NCI-H524 treated with DMSO at 0.1 percent for 48 hours (cell line): ENCODE measurements around the gene ARHGAP20.
"Not testable (repeated sequence)": the region's sequence is repeated elsewhere in the genome, so short reads cannot be mapped to it uniquely, and the experiment has no call there.

Source experiments
- DNase-seq: peaks from one replicate; lab custom pipeline; 2025; lab: John Stamatoyannopoulos, UW

ARHGAP20 gene

GRCh38 chr11:110715541-110715940 is 3.3 kb upstream of the ARHGAP20 start:
- no peak for DNase-seq

DNA sequence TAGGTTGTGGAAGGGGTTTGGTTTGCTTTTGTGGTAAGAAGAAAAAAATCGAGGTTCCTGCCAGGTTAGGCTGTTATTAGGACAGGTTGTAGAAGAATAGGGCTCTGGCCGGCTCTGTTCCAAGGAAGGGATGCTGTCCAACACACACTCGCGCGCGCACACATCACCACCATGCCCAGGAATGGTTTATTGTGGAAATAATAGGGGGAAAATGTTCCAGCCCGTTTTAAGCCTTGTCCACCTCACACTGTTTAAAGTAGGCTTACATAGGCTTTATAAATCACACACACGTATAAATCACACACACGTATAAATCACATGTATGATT is 1.2 kb upstream of the ARHGAP20 start:
- DNase-seq = no peak

GRCh38 chr11:110712659-110713448 is 617 bp upstream of the ARHGAP20 start:
- DNase-seq = peak; percentile 26

DNA sequence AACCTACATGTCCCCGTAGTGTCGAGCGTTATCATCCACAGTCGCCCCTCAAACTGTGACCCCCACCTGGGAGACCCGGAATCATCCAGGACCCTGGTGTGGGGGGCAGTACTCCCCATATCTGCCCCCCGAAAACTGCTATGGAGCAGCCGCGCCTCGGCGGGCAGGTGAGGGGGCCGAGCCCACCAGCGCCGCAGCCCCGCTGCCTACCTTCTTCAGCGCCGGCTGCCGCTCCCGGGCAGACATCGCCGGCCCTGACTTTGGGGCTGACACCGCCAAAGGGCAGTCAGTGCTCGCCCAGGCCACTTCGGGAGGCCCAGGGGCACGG is 825 bp downstream of the ARHGAP20 start:
- DNase-seq = no peak

GRCh38 chr11:110710628-110711381 is 1.4 kb downstream of the ARHGAP20 start:
- DNase-seq = no peak

GRCh38 chr11:110704210-110704864 is 7.9 kb downstream of the ARHGAP20 start:
- no peak for DNase-seq

- no peak for DNase-seq
Measured at GRCh38 chr11:110691926-110692325, 20.3 kb downstream of the ARHGAP20 start.

DNA sequence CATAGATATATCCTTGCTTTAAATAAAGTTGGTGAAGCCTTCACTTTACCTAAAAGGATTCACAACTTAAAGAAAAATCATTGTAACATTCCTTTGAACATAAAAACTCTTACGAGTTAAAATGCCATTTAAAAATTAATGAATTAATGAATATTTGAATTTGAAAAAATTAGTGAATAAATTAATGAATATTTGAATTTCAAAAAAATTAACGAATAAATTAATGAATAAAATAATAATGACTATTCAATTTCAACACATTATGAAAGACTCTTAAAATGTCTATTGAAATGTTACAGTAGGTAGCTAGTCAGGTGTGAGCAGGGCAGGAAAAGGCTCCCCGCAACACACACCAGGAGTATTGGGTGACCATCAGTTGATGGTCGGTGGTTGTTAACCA is 22.9 kb downstream of the ARHGAP20 start:
- no peak for DNase-seq

GRCh38 chr11:110679323-110679975 is 32.8 kb downstream of the ARHGAP20 start:
- no peak for DNase-seq

DNA sequence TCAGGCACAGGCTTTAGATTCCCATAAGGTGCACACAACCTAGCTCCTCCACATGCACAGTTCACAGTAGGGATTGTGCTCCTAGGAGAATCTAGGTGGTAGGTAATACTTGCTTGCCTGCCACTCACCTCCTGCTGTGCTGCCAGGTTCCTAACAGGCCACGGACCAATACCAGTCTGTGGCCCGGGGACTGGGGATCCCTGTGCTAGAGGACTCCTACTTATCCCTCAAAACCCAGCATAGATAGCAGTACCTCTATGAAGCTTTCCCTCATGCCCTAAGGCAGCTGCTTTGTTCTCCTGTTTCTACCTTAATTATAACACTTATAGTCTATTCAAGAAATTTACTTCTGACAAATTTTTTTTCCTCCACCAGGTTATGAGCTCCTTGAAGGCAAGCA is 36.7 kb downstream of the ARHGAP20 start:
- DNase-seq = no peak

DNA sequence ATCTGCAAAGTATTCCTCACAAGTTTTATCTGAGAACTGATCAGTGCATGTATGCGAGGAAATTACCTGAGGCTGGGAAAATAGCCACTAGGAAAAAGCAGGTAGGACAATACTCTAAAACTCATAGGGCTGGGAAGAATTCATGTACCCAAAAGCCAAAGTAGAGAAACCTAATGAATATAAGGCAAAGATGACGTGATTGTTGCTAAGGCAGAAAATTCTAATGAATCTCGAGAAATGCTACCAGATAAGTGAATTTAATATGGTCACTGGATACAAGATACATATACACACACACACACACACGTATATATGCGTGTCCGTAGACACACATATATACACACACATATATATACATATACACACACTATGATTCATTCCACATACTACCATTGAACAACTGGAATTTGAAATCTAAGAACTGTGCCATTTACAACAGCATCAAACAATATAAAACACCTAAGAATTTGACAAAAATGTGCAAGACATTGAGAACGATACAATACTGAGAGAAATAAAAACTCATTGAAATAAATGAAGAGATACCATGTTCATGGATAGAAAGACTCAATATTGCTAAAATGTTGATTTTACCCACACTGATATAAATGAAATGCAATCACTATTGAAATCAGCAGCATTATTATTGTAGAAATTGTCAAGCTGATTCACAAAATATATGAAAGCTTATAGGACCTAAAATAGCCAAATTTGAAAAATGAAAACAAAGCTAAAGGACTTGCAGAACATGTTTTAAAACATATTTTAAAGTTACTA is 46.4 kb downstream of the ARHGAP20 start:
- DNase-seq = no peak

DNA sequence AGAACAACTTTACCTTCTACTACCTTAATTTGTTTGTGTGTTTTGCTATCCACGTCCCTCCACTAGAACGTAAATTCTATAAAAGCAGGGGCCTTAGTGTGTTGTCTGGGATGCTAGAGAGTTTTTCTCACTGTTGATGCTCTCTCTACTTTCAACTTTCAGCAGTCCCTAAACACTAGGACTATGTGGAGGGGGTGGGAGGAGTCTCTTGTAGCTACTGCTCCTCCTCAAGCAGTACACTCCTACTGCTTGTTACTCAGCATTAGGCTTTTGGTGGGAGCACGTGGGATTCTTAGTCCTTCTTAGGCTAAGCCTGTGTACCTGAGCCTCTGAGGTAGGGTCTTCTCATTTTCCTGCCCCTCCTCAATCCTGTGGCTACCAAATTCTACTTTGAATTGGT is 56.3 kb downstream of the ARHGAP20 start:
- no peak for DNase-seq

DNA sequence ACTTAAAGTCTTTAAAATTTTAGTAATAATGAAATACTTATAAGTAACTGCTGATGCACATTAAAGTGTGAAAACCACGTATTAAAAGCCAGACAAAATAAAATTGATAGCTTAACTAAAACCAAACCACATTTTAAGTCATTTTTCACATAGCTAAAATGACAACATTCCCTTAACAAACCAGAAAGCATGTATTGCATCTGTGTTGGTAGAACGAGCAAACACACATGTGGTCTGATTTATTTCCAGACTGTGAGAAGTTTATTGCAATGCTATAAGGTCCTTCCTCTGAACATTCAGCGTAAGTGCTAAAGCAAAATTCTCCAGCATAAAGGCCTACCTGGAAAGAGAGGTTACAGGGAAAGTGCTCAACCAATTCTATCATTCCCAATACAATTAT is 57.8 kb downstream of the ARHGAP20 start:
- DNase-seq = no peak

DNA sequence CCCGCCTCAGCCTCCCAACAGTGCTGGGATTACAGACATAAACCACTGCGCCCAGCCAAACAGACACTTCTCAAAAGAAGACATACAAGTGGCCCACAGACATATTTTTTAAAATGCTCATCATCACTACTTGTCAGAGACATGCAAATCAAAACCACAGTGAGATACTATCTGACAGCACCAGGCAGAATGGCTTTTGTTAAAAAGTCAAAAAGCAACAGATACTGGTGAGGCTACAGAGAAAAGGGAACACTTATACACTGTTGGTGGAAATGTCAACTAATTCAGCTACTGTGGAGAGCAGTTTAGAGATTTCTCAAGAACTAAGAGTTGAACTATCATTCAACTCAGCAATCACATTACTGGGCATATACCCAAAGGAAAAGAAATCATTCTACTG is 67.0 kb downstream of the ARHGAP20 start:
- no peak for DNase-seq

- DNase-seq = no peak
Measured at GRCh38 chr11:110634370-110634769, 77.9 kb downstream of the ARHGAP20 start.

DNA sequence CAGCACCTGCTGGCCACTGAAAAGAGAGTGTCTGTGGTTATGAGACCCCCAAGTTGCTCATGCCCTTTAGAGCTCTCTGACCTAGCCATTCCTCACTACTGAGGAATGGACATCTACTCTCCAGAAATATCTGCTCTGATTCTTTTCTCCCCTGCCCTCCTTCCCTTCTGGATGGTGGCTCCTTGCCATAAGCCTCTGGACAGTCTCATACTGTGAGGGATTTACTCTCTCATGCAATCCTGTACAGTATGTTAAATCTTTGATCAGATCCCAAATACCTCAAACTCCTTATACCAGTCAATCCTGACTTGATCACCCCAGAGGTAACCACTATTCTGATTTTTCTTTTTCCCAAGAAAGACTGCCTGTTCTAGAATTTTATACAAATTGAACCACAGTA is 80.7 kb downstream of the ARHGAP20 start:
- no peak for DNase-seq

DNA sequence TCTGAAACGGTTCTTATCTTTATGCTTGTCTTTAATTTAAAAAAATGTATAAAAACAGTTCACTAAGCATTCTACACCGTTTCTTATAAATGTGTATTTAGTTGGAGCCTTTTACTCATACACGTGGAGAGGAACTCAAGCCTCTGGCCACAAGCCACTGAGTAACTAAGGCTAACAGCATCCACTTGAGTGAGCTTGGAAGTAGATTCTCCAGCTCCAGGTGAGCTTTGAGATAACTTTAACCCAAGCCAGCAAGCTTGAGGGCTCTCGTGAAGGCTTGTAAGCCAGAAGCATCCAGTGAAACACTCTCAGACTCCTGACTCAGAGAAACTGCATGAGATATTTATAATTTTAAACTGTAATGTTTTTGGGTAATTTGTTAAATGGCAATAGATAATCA is 82.6 kb downstream of the ARHGAP20 start:
- DNase-seq = no peak

- DNase-seq = no peak
Measured at GRCh38 chr11:110621826-110622225, 90.4 kb downstream of the ARHGAP20 start.

GRCh38 chr11:110619366-110619765 is 92.9 kb downstream of the ARHGAP20 start:
- DNase-seq = not testable (repeated sequence)

GRCh38 chr11:110614031-110614430 is 98.2 kb downstream of the ARHGAP20 start:
- no peak for DNase-seq

GRCh38 chr11:110613197-110613918 is 98.9 kb downstream of the ARHGAP20 start:
- DNase-seq = no peak
